Right hindlimb (tissue), 1 donor: Measurements from ENCODE around the gene COL27A1.
A peak's percentile ranks its signal among the peaks of the same experiment; 100 is the strongest.

ENCODE experiments used
- DNase-seq: peaks from one replicate; pipeline ENCODE4 v3.0.0-alpha.2; 2018

The COL27A1 gene

GRCh38 chr9:114169029-114169951 is 14.0 kb downstream of the COL27A1 start:
- DNase-seq, result peak; percentile 80

GRCh38 chr9:114169952-114170770 is 14.8 kb downstream of the COL27A1 start:
- DNase-seq, result peak; percentile 70

GRCh38 chr9:114170771-114171461 is 15.6 kb downstream of the COL27A1 start:
- peak; percentile 85 for DNase-seq

- no peak for DNase-seq
These were observed 16.2 kb downstream of the COL27A1 start for GRCh38 chr9:114171500-114171899.

GRCh38 chr9:114172981-114173833 is 17.9 kb downstream of the COL27A1 start:
- peak; percentile 84 for DNase-seq

GRCh38 chr9:114174557-114174875 is 19.2 kb downstream of the COL27A1 start:
- DNase-seq, result no peak

- peak; percentile 86 for DNase-seq
These were observed 19.8 kb downstream of the COL27A1 start for GRCh38 chr9:114174876-114175771.

GRCh38 chr9:114176624-114177291 is 21.4 kb downstream of the COL27A1 start:
- no peak for DNase-seq

GRCh38 chr9:114177423-114178064 is 22.2 kb downstream of the COL27A1 start:
- DNase-seq, result no peak

GRCh38 chr9:114178076-114178475 is 22.7 kb downstream of the COL27A1 start:
- DNase-seq, result no peak

GRCh38 chr9:114178756-114179450 is 23.6 kb downstream of the COL27A1 start:
- DNase-seq, result no peak

GRCh38 chr9:114179516-114179915 is 24.2 kb downstream of the COL27A1 start:
- no peak for DNase-seq

- peak; percentile 77 for DNase-seq
These were observed 25.6 kb downstream of the COL27A1 start for GRCh38 chr9:114180696-114181606.

- DNase-seq, result no peak
These were observed 26.5 kb downstream of the COL27A1 start for GRCh38 chr9:114181607-114182409.

GRCh38 chr9:114183006-114183405 is 27.7 kb downstream of the COL27A1 start:
- DNase-seq, result no peak

- no peak for DNase-seq
These were observed 28.7 kb downstream of the COL27A1 start for GRCh38 chr9:114184071-114184470.

GRCh38 chr9:114184866-114185265 is 29.5 kb downstream of the COL27A1 start:
- no peak for DNase-seq
